Measurements from ENCODE around the gene ATP10A.

GRCh38 chr15:25679492-25679891, 183.6 kb downstream of the ATP10A start:
- TF ChIP-seq MAX (IDR thresholded peaks at IDR 0.05), result no peak
- no peak for TF ChIP-seq TCF7L2 (IDR thresholded peaks at IDR 0.05; ENCODE audit: borderline replicate concordance, extremely low read depth, insufficient read depth, insufficient read length)
- TF ChIP-seq CTCF (IDR thresholded peaks at IDR 0.05 in 2 of 3, conservative IDR thresholded peaks at IDR 0.05 in 1 of 3; ENCODE audit: borderline replicate concordance in 1 of 3, insufficient read depth in 1 of 3, low read depth in 2 of 3, low read length in 2 of 3), result no peak
